IMR-90 (cell line): ENCODE measurements around the gene TSHB. TPM values are rescaled to one million over a fixed set of nuclear protein-coding genes. Genes with fewer than 3 reads are reported as not detected.

Experiments
- ATAC-seq: fragments of 200-7000 bp; cut with Tn5 transposase; 2 replicates; pipeline ENCODE4 v1.9.1; 2020; ENCODE audit warnings: low read depth, mild to moderate bottlenecking, moderate library complexity
- BruUV-seq: library from RNA; stranded (reverse); fragments of 400-500 nt; replicated peaks from 2 replicates; lab custom pipeline; 2021; lab: Mats Ljungman, UMichigan
- CTCF ChIA-PET: fragments of 300-600 bp; formaldehyde crosslinking; extraction: SDS; loops from one replicate; lab custom pipeline; 2021; ENCODE audit warnings: antibody characterized with exemption; lab: Yijun Ruan, JAX
- POLR2A ChIA-PET: fragments of 300-600 bp; sonication (Branson Sonifier 250); formaldehyde crosslinking; loops from one replicate; lab custom pipeline; 2022; ENCODE audit warnings: antibody characterized with exemption; ENCODE audit not compliant: unreplicated experiment; lab: Charles Lee
- DNase-seq: peaks from one replicate; pipeline ENCODE4 v3.0.0; 2013
- H2AFZ ChIP-seq: replicated peaks from 2 replicates; pipeline ENCODE3; 2013; ENCODE audit warnings: low read length, mild to moderate bottlenecking; ENCODE audit not compliant: poor library complexity
- H2AK5ac ChIP-seq: 2 replicates; pipeline ENCODE4 v1.6.1; 2013; ENCODE audit warnings: low read depth, low read length, inconsistent platforms
- H2AK9ac ChIP-seq: replicated peaks from 2 replicates; pipeline ENCODE3; 2013; ENCODE audit warnings: mild to moderate bottlenecking, low read depth, low read length, moderate library complexity; ENCODE audit not compliant: poor library complexity
- H2BK120ac ChIP-seq: 2 replicates; pipeline ENCODE4 v1.6.1; 2013; ENCODE audit warnings: low read depth, low read length, inconsistent platforms
- H2BK15ac ChIP-seq: 3 replicates; pipeline ENCODE4 v1.6.1; 2013; ENCODE audit warnings: low read depth, low read length, inconsistent platforms
- H2BK20ac ChIP-seq: 2 replicates; pipeline ENCODE4 v1.6.1; 2013; ENCODE audit warnings: low read depth, mild to moderate bottlenecking, inconsistent platforms, low read length, moderate library complexity
- H2BK5ac ChIP-seq: 2 replicates; pipeline ENCODE4 v1.6.1; 2013; ENCODE audit warnings: mild to moderate bottlenecking, low read depth, low read length, inconsistent platforms; ENCODE audit not compliant: poor library complexity, severe bottlenecking
- H3K14ac ChIP-seq: replicated peaks from 2 replicates; pipeline ENCODE4 v1.6.1; 2013; ENCODE audit warnings: low read depth, low read length, inconsistent platforms
- H3K18ac ChIP-seq: 2 replicates; pipeline ENCODE4 v1.6.1; 2013; ENCODE audit warnings: low read depth, low read length, control low read depth
- H3K23ac ChIP-seq: 2 replicates; pipeline ENCODE4 v1.6.1; 2013; ENCODE audit warnings: low read depth, low read length, inconsistent platforms
- H3K27ac ChIP-seq: 2 replicates; pipeline ENCODE4 v1.5.1; 2013; ENCODE audit warnings: mild to moderate bottlenecking, control low read depth, low read length; ENCODE audit not compliant: insufficient read depth
- H3K27me3 ChIP-seq: 2 replicates; pipeline ENCODE4 v1.6.1; 2013; ENCODE audit warnings: low read length; ENCODE audit not compliant: control insufficient read depth, insufficient read depth
- H3K36me3 ChIP-seq: 2 replicates; pipeline ENCODE4 v1.6.1; 2013; ENCODE audit warnings: low read length, mixed read lengths; ENCODE audit not compliant: control insufficient read depth, insufficient read depth
- H3K4ac ChIP-seq: 2 replicates; pipeline ENCODE4 v1.6.1; 2013; ENCODE audit warnings: low read depth, low read length, inconsistent platforms
- H3K4me1 ChIP-seq: 2 replicates; pipeline ENCODE4 v1.6.1; 2013; ENCODE audit warnings: low read length, mixed read lengths; ENCODE audit not compliant: control insufficient read depth, insufficient read depth
- H3K4me2 ChIP-seq: 2 replicates; pipeline ENCODE4 v1.6.1; 2013; ENCODE audit warnings: low read depth, mild to moderate bottlenecking, control low read depth, low read length, moderate library complexity
- H3K4me3 ChIP-seq: 2 replicates; pipeline ENCODE4 v1.5.1; 2013; ENCODE audit warnings: low read depth, mild to moderate bottlenecking, control low read depth, low read length, moderate library complexity; ENCODE audit not compliant: insufficient read depth
- H3K56ac ChIP-seq: 2 replicates; pipeline ENCODE4 v1.6.1; 2013; ENCODE audit warnings: low read length, inconsistent platforms; ENCODE audit not compliant: insufficient read depth; ENCODE audit errors: extremely low read depth
- H3K79me1 ChIP-seq, 2 experiments: 2 replicates each; pipeline ENCODE4 v1.6.1; 2013; ENCODE audit warnings: low read length in 2 of 2, inconsistent platforms in 1 of 2, low read depth in 1 of 2
- H3K9ac ChIP-seq: 2 replicates; pipeline ENCODE4 v1.6.1; 2013; ENCODE audit warnings: low read depth, low read length, control low read depth
- H3K9me1 ChIP-seq: 2 replicates; pipeline ENCODE4 v1.6.1; 2013; ENCODE audit warnings: low read length, inconsistent platforms; ENCODE audit not compliant: insufficient read depth
- H3K9me3 ChIP-seq: 2 replicates; pipeline ENCODE4 v1.6.1; 2013; ENCODE audit warnings: low read length; ENCODE audit not compliant: control insufficient read depth, insufficient read depth
- H4K20me1 ChIP-seq: 2 replicates; pipeline ENCODE4 v1.6.1; 2013; ENCODE audit warnings: low read length, inconsistent platforms; ENCODE audit not compliant: insufficient read depth
- H4K5ac ChIP-seq: 2 replicates; pipeline ENCODE4 v1.6.1; 2013; ENCODE audit warnings: mild to moderate bottlenecking, low read depth, low read length, control low read depth
- H4K8ac ChIP-seq, 2 experiments: 2 replicates each; pipeline ENCODE4 v1.6.1; 2013; ENCODE audit warnings: low read depth in 2 of 2, low read length in 2 of 2, control low read depth in 1 of 2, inconsistent platforms in 1 of 2
- H4K91ac ChIP-seq: 2 replicates; pipeline ENCODE4 v1.6.1; 2013; ENCODE audit warnings: low read depth, low read length, inconsistent platforms; ENCODE audit not compliant: insufficient read depth
- CEBPB ChIP-seq: IDR thresholded peaks from 2 replicates; pipeline ENCODE4 v1.6.1; 2012; ENCODE audit warnings: low read depth, low read length, improper control_type of control experiment
- CTCF ChIP-seq: conservative IDR thresholded peaks from 2 replicates; pipeline ENCODE4 v1.5.1; 2012; ENCODE audit warnings: mild to moderate bottlenecking, low read depth, low read length, improper control_type of control experiment
- FOS ChIP-seq: fragments of 150-350 bp; IDR thresholded peaks from 2 replicates; pipeline ENCODE4 v1.6.1; 2016; ENCODE audit warnings: low read depth, low read length
- MAFK ChIP-seq: IDR thresholded peaks from 2 replicates; pipeline ENCODE4 v1.6.1; 2012; ENCODE audit warnings: low read depth, low read length, improper control_type of control experiment
- MAZ ChIP-seq: IDR thresholded peaks from 2 replicates; pipeline ENCODE4 v1.6.1; 2012; ENCODE audit warnings: low read depth, mild to moderate bottlenecking, low read length, improper control_type of control experiment, moderate library complexity, borderline replicate concordance
- MXI1 ChIP-seq: IDR thresholded peaks from 2 replicates; pipeline ENCODE4 v1.6.1; 2012; ENCODE audit warnings: low read depth, mild to moderate bottlenecking, low read length, moderate library complexity, borderline replicate concordance
- NFE2L2 ChIP-seq: fragments of 150-350 bp; IDR thresholded peaks from 2 replicates; pipeline ENCODE4 v1.6.1; 2016; ENCODE audit warnings: low read depth, mild to moderate bottlenecking, low read length
- POLR2A ChIP-seq: IDR thresholded peaks from 2 replicates; pipeline ENCODE4 v1.6.1; 2012; ENCODE audit warnings: mild to moderate bottlenecking, low read depth, low read length
- WGBS, 2 experiments: methylation state at CpG; one replicate each; pipeline versions ENCODE4 v1.1.5 to v1.1.7; 2013; ENCODE audit warnings: missing lambda C conversion rate in 2 of 2; ENCODE audit not compliant: insufficient read length in 1 of 2; ENCODE audit errors: extremely low coverage in 2 of 2; 5-methylcytosine and 5-hydroxymethylcytosine counted together
- dilution Hi-C: fragments of 300-500 bp; cut with HindIII; formaldehyde crosslinking; loops from one replicate; pipeline ENCODE4 v1.14.3; 2018; ENCODE audit warnings: low sequenced_read_pairs; ENCODE audit not compliant: unreplicated experiment
- in situ Hi-C: fragments of 300-500 bp; cut with MboI; formaldehyde crosslinking; loops from 3 replicates; pipeline ENCODE4 v1.14.3; 2019; ENCODE audit warnings: low sequenced_read_pairs, inconsistent platforms, mixed read lengths
- intact Hi-C: fragments of 100-400 bp; cut with micrococcal nuclease; formaldehyde crosslinking; loops from 2 replicates; pipeline ENCODE4 v1.10.0; 2022
- polyA plus RNA-seq, 3 experiments: library from polyadenylated mRNA; depleted of rRNA; stranded (reverse); fragments of >200 nt; gene quantifications; 2 replicates each; pipeline ENCODE4 v1.2.3, GENCODE V29; 2012; ENCODE audit warnings: low replicate concordance in 1 of 3
- total RNA-seq: library from RNA; depleted of rRNA; stranded (reverse); fragments of >200 nt; gene quantifications from 2 replicates; pipeline ENCODE4 v1.2.3, GENCODE V29; 2012

The TSHB gene
- total and polyA plus RNA-seq, 2 of the 4 experiments (the other 2 are of a cell fraction) = not detected

DNA sequence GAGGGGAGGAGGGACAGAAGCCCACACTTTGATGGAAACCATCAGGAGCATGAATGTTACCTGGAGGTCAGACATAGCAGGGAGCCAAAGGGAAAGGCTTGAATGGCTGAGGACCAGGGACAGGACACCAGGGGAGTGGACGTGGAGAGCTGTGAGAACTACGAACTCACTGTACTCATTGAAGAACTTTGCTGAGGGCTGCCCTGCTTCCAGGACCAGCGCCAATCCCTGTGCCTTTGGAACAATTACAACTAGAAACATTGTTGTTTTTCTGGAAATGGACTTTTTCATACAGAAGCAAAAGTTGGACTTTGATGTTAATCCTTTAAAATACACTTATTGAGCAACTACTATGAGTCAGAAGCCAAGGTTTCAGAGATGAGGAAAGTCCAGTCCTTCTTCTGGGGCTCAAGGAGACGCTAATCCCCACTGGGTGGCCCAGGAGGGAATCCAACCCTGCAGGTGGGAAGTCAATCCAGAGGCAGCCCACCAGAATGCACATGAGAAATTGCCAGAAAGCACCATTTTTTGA lies 46.8 kb downstream of the TSHB start:
- Histone ChIP-seq H3K23ac (no peak overlapping the region), H3K36me3 (no peaks in the 10 kb centered on the region), H3K4ac (no peak overlapping the region), H3K18ac (no peak overlapping the region), H3K9me1 (no peaks in the 10 kb centered on the region), H4K5ac (no peak overlapping the region), H3K27ac (no peak overlapping the region), H2AK5ac (no peak overlapping the region), H3K9ac (no peak overlapping the region), H2BK20ac (no peak overlapping the region), H3K56ac (no peak overlapping the region), H4K20me1 (no peaks in the 10 kb centered on the region), H2BK5ac (no peak overlapping the region), H2BK120ac (no peak overlapping the region), H3K4me3 (no peak overlapping the region), H3K79me1 (no peaks in the 10 kb centered on the region), H2BK15ac (no peak overlapping the region), H3K4me1 (no peaks in the 10 kb centered on the region; the same call in 1 of the 2 replicates), H4K91ac (no peak overlapping the region), H3K4me2 (no peak overlapping the region), H4K8ac (no peak overlapping the region), H2AK9ac (no peak overlapping the region), H2AFZ (no peak overlapping the region), H3K9me3 (no peaks in the 10 kb centered on the region), H3K27me3 (peaks cover 10% of the 10 kb centered on the region), H3K14ac (no peak overlapping the region)
- WGBS, 2 experiments = no CpG with 5 or more reads among the region's 4 CpGs
- ChIA-PET POLR2A (no interaction called here), CTCF (no interaction called here)
- dilution Hi-C loops (no loop called here), intact Hi-C loops (no loop called here), in situ Hi-C loops (no loop called here)
- TF ChIP-seq MXI1 (no peak), MAZ (no peak), POLR2A (no peak), MAFK (no peak), CEBPB (peak; percentile 70), NFE2L2 (no peak), CTCF (no peak), FOS (no peak)
- DNase-seq = peak; percentile 6
- no TSS peak for BruUV-seq
- no peak; the same call in 1 of the 2 replicates for ATAC-seq
